IPS-NIHi7 (cell line): Measurements from ENCODE around the gene SEC14L5.
"Not testable (repeated sequence)": the region's sequence is repeated elsewhere in the genome, so short reads cannot be mapped to it uniquely, and the experiment has no call there.

ENCODE experiments used
- DNase-seq: peaks from one replicate; pipeline ENCODE4 v3.0.0; 2012; ENCODE audit warnings: mixed read lengths; ENCODE audit errors: extremely low spot score

The SEC14L5 gene

DNA sequence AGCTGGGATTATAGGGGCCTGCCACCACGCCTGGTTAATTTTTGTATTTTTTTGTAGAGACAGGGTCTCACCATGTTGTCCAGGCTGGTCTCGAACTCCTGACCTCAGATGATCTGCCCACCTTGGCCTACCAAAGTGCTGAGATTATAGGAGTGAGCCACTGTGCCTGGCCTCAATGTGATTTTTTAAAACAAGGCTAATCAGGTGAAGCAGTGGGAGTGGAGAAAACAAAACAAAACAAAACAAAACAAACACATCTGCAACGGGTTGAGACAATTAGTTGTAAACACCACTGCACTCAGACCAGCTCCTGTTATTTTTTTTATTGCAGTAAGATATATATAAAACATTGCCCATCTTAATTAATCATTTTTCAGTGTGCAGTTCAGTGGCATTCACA lies 6.5 kb upstream of the SEC14L5 start:
- DNase-seq: not testable (repeated sequence)

DNA sequence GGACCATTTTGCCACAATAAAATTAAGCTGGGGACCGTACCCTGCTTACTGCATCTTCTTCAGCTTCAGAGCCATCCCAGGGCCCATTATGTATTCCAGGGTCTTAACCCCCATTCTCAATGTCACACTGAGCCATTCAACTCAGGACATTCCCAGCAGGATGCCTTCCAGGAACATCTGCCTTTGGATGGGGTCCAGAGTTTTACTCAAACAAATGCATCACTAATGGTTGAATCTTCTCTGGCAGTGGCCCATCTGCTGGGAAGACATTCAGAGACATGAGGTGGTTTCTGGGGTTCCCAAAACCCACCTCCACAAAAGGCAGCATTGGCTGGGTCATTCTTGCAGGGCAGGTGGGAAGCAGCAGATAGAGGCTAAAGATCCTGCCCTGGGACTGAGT lies 3.4 kb upstream of the SEC14L5 start:
- no peak for DNase-seq

GRCh38 chr16:4957420-4957719 lies 760 bp upstream of the SEC14L5 start:
- DNase-seq: no peak

- DNase-seq: no peak
Observed at GRCh38 chr16:4958510-4959438, 644 bp downstream of the SEC14L5 start.

DNA sequence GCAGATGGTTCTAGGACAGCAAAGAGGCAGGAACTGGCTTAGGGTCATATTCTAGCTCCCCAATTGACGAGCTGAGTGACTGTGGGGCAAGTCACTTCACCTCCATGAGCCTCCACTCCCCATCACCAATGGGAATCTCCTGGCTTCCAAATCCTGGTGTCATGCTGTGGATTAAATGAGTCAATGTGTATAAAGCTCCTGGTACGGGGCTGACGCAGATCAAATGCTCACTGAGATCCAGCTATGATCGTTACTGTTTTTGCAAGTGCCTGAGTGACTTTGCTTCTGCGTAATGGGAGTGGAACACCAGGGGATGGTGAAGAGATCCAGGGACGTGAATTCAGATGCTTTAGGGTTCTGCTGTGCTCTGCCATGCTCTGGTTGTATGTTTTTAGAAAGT lies 2.4 kb downstream of the SEC14L5 start:
- no peak for DNase-seq

- no peak for DNase-seq
Observed at GRCh38 chr16:4962716-4963115, 4.6 kb downstream of the SEC14L5 start.

- DNase-seq: not testable (repeated sequence)
Observed at GRCh38 chr16:4963527-4963926, 5.4 kb downstream of the SEC14L5 start.

DNA sequence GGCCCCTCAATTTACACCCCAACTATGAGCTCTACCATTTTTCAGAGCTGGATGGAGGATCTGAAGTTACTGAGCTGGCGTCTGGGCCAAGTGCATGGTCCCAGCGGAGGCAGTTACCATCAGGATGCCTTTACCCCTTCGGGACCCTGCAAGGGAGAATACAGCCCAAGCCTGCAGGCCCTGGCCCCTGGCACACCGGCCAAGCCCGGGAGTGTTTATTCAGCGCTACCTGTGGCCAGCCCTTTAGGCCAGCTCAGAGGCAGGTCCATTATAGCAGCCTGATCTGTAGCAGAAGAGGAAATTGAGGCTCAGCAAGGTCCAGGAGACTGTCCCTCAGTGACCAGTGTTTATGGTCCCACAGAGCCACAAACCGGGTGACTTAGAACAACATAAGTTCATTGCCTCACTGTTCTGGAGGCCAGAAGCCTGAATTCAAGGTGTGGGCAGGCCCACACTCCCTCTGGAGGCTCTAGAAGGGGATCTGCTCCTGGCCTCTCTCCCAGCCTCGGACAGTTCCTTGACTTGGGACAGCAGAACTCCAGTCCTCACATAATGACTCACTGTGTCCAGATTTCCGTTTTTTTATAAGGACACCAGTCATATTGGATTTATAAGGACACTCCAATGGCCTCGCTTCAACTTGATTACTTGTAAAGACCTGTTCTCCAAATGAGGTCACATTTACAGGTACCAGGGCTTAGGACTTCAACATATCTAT lies 8.8 kb downstream of the SEC14L5 start:
- no peak for DNase-seq

DNA sequence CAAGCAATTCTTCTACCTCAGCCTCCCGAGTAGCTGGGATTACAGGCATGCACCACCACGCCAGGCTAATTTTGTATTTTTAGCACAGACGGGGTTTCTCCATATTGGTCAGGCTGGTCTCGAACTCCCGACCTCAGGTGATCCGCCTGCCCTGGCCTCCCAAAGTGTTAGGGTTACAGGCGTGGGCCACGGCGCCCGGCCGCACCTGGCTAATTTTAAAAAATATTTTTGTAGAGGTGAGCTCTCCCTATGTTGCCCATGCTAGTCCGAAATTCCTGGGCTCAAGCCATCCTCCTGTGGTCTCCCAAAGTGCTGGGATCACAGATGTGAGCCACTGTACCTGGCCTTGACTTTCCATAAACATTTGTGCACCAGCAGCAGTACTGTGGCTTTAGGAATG lies 10.1 kb downstream of the SEC14L5 start:
- not testable (repeated sequence) for DNase-seq

DNA sequence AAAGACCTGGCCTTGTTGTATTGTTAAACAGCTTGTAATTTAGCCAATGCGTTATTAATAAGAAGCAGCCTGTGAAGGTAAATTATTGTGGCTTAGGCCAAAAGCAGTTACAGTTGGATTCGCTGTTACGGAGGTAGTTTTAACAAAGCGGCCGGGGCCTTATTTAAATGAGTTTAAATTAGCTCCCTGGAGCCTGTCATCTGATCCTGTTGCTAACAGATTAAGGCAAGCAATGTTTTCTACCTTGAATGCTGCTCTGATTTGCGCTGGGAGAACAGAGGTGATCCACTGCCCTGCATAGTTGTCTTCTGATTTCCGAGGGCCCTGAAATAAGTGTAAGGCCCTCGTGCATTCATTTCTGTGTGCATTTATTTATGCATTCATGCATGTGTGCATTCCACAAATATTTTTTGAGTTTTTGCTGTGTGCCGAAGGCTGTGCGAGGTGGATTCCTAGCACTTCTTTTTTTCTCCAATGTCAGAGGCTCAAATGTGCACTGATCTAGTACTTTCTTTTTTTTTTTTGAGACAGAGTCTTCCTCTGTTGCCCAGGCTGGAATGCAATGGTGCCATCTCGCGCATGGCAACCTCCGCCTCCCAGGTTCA lies 10.9 kb downstream of the SEC14L5 start:
- no peak for DNase-seq

DNA sequence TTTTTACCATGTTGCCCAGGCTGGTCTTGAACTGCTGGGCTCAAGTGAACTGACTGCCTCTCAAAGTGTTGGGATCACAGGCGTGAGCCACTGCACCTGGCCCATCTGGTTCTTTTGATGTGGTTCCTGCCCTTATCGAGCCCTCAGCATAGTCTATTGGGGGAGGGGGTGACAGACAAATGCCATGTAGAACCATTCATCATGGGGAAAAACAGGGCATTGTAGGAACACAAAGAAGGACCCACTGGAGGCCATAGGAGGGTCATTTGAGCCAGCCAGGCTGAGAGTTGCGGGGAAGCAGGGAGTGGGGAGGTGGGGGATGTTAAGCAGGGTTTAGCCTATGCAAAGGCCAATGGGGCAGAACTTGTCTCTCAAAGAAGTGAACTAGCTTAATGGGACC lies 11.9 kb downstream of the SEC14L5 start:
- no peak for DNase-seq

DNA sequence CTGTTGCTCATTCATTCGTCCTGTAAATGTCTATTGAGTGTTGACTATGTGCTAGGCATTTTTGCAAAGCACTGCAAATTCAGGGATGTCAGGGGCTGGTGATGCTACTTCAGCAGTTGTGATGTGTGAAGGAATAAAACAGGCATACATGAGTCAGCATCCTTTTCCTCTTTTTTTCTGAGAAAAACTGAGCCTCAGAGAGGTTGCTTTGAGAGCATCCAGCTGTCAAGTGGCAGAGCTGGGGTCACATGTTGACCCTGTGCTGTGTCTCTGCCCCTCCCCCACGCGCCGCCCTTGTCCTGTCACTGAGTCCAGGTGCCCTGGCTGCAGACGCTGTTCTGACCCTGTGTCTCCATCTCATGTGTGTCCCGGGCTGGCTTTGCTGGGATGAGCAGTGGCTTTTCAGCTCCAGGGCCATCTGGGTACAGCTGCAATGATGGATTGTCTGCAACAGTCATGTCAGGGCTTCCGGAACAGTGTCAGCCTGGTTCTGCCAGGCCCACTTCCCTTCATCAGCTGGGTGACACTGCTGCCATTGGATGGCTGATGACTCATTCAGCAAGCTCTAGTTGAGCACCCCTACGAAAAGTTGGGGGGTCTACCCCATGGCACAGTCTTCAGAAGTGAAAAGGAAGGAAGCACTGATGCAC lies 14.9 kb downstream of the SEC14L5 start:
- DNase-seq: no peak

- DNase-seq: no peak
Observed at GRCh38 chr16:4976079-4976478, 17.9 kb downstream of the SEC14L5 start.

GRCh38 chr16:4976611-4977145 lies 18.5 kb downstream of the SEC14L5 start:
- no peak for DNase-seq

DNA sequence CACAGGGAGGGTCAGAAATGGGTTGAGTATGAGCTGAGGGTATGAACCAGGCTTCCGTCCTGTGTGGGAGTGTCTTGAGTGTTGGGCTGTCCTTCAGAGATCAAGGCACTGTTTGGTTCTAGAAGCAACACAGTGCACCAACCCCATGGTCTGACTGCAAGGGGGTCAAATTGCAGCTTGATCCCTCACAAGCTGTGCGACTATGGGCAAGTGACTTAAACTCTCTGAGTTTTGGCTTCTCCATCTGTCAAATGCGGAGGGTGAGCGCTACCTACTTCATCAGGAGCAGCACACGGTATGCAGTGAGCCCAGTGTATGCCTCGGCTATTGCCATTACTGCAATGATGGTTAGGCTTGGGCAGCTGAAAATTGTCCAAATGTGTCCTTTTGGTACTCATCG lies 21.0 kb downstream of the SEC14L5 start:
- no peak for DNase-seq

DNA sequence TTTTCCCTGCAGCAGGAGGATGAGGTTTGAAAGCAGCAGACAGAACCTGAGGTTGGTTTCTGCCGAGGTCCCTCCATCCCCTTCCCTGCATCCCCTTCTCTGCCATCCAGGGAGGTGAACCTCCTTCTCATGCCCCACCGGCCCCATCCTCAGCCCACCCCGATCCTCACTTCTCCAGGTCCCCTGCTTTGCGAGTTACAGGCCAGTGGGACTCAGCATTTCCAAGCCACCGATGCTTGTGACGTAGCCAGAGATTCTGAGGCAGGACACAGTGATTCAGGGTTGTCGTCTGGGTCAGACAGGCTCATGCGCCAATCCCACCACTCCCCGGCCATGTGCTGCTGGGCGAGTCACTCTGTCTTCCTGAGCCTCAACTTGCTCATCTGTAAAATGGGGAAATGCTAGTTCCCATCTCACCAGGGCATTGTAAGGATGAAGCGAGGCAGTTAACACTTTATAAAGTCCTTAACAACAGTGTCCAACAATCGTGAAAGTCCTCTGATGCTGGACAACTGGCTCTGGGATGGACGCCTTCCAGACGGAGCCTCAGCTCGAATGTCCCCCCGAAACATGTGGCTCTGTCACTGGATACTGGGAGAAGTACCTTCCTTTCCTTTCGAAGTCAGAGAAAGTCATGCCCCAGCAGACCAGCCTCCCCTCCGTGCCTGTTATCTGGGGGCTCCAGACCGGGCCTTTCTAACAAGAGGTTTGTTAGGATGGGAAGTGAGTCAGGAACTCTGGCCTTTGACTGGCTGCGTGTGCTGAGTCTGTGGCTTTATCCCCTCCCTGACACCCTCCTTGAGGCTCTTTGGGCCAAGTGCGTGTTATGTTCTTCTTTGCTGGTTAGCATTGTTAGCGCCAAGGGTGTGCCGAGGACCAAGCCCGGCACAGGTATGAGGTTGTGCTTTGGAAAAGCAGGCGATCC lies 21.9 kb downstream of the SEC14L5 start:
- peak; percentile 7 for DNase-seq

GRCh38 chr16:4980691-4981090 lies 22.6 kb downstream of the SEC14L5 start:
- no peak for DNase-seq

GRCh38 chr16:4981473-4981872 lies 23.3 kb downstream of the SEC14L5 start:
- no peak for DNase-seq

- peak; percentile 9 for DNase-seq
Observed at GRCh38 chr16:4982056-4982867, 24.1 kb downstream of the SEC14L5 start.
